Thyroid gland (tissue), 4 donors: Measurements from ENCODE around the gene TRAM2. TPM values are rescaled to one million over a fixed set of nuclear protein-coding genes. Genes with fewer than 3 reads are reported as not detected.
A peak's percentile ranks its signal among the peaks of the same experiment; 100 is the strongest.

Source experiments
- DNase-seq, 2 donors: peaks; one replicate each; pipeline ENCODE4 v3.0.0-alpha.2; 2019
- H3K27ac ChIP-seq, 3 donors: fragments of 200-600 bp; sonication (generic); 1 replicate in 2 of 3; 2 replicates in 1 of 3; pipeline ENCODE4 v1.5.1; 2016 to 2019; ENCODE audit warnings: mild to moderate bottlenecking in 1 of 3, moderate library complexity in 1 of 3
- H3K27me3 ChIP-seq: fragments of 200-600 bp; sonication (generic); one replicate; pipeline ENCODE4 v1.5.1; 2019
- H3K36me3 ChIP-seq, 2 donors: fragments of 200-600 bp; sonication (generic); one replicate each; pipeline ENCODE4 v1.5.1; 2016 to 2019
- H3K4me1 ChIP-seq, 2 donors: fragments of 200-600 bp; sonication (generic); one replicate each; pipeline ENCODE4 v1.5.1; 2017 to 2019
- H3K4me3 ChIP-seq, 3 donors: fragments of 200-600 bp; sonication (generic); replicated peaks in 1 of 3; 1 replicate in 2 of 3; 2 replicates in 1 of 3; pipeline ENCODE4 v1.5.1; 2016; ENCODE audit warnings: mild to moderate bottlenecking in 1 of 3
- H3K9me3 ChIP-seq: fragments of 200-600 bp; sonication (generic); one replicate; pipeline ENCODE4 v1.5.1; 2017
- CTCF ChIP-seq, 6 experiments: fragments of 200-600 bp in 3 of 6; fragments of 450-650 bp in 3 of 6; sonication (generic) in 3 of 6; IDR thresholded peaks; one replicate each; pipeline ENCODE4 v1.5.1; 2016 to 2019; ENCODE audit warnings: antibody characterized with exemption in 6 of 6, mild to moderate bottlenecking in 2 of 6, inconsistent platforms in 1 of 6, moderate library complexity in 1 of 6
- POLR2A ChIP-seq, 2 donors: fragments of 450-650 bp; IDR thresholded peaks; one replicate each; pipeline ENCODE4 v1.6.1; 2017; ENCODE audit warnings: antibody characterized with exemption in 2 of 2, mild to moderate bottlenecking in 2 of 2, moderate library complexity in 1 of 2
- WGBS, 2 donors: methylation state at CpG; one replicate each; pipeline ENCODE4 v1.1.5; 2017; 5-methylcytosine and 5-hydroxymethylcytosine counted together
- intact Hi-C: fragments of 100-400 bp; cut with DNase I; formaldehyde crosslinking; loops from one replicate; pipeline ENCODE4 v1.15.1; 2023
- total RNA-seq, 4 donors: library from RNA; depleted of rRNA; stranded (reverse); fragments of >200 nt; gene quantifications; one replicate each; pipeline ENCODE4 v1.2.3, GENCODE V29; 2016

Gene TRAM2
- total RNA-seq, 4 donors from 2014 or later = 16.5 to 21.8 (median 19.7) TPM

- Histone ChIP-seq H3K9me3 (no peaks in the 10 kb centered on the region), H3K4me3 (no peak overlapping the region), H3K36me3 (no peaks in the 10 kb centered on the region), H3K4me1 (peaks cover 23 to 46% of the 10 kb centered on the region in 2 donors), H3K27me3 (no peaks in the 10 kb centered on the region), H3K27ac (no peak overlapping the region)
- no peak for DNase-seq
- whole genome bisulfite sequencing, 2 donors = 88 to 98% methylated on average over 2 of the region's 2 CpGs
- intact Hi-C loops = loop anchor here (5.0 kb wide), 1 partner anchor 63 kb away; no protein-coding TSS in a partner anchor
- TF ChIP-seq CTCF (IDR thresholded peaks at IDR 0.05) (no peak), POLR2A (IDR thresholded peaks at IDR 0.05) (no peak)
Measured at GRCh38 chr6:52598824-52599190, 21.9 kb upstream of the TRAM2 start.

DNA sequence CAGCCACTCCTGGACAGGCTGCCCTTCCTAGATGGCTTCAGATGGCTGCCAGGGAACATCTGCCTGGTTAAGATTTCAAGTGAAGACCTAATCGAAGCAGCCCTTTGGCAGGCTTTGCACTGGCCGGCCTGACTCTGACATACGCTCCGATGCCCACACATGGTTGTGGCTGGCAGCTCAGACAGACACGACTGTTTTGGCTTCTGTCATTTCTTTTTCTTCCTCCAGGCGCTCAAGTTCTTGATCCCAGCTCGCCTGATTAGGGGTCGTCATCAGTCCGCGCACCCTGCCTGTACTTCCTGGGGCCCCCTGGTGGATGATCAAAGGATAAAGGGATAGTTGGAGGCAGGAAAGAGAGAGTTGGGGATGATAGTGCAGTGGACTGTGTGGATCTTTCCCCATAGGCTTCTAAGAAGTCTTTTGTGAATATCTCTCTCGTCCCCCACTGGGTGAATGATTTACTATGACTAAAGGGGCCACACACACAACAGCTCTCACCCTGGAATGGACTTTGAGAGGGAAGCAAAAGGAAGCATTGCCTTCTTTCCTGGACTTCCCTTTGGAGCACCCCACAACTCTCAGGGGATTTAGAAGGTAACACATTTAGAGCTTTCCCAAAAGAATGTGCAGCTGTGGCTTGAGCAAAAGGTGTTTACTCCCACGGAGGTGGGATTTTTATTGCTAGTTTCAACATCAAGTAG is 21.4 kb upstream of the TRAM2 start:
- intact Hi-C loops = loop anchor here (5.0 kb wide), 1 partner anchor 64 kb away; no protein-coding TSS in a partner anchor
- H3K4me1 ChIP-seq = peaks cover 23 to 46% of the 10 kb centered on the region in 2 donors
- WGBS, 2 donors = 15 to 18% methylated on average over 12 of the region's 12 CpGs

DNA sequence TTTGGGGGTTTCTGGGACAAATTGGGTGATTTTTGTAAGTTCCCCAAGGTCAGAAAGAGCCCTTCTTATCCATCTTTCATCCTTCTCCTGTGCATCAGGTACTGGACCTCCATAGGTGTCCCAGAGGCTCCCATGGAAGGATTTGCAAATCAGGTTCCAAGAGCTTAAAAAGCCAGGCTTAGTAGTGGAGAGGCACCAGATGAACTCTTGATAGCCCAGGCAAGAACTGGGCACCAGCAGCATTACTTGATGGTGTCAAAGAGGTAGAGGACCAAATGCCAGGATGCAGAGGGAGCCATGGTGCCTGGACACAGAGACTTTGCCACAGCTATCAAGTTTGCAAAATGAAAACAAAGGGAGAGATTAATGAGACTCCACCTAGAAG is 20.9 kb upstream of the TRAM2 start:
- Histone ChIP-seq H3K27ac (peak overlapping the region in 1 of 3 donors; percentile 51), H3K4me1 (peaks cover 23 to 46% of the 10 kb centered on the region in 2 donors), H3K4me3 (no peak overlapping the region), H3K27me3 (no peaks in the 10 kb centered on the region), H3K36me3 (no peaks in the 10 kb centered on the region), H3K9me3 (no peaks in the 10 kb centered on the region)
- no peak for DNase-seq
- intact Hi-C loops = loop anchor here (5.0 kb wide), 1 partner anchor 65 kb away; no protein-coding TSS in a partner anchor
- no peak for TF ChIP-seq POLR2A (IDR thresholded peaks at IDR 0.05)
- no peak for TF ChIP-seq CTCF (IDR thresholded peaks at IDR 0.05)

More for the DNA sequence above, 21.4 kb upstream of the TRAM2 start:
- H3K9me3 ChIP-seq = no peaks in the 10 kb centered on the region
- H3K36me3 ChIP-seq = no peaks in the 10 kb centered on the region
- H3K4me3 ChIP-seq = no peak overlapping the region
- TF ChIP-seq CTCF (IDR thresholded peaks at IDR 0.05) (peak in 5 of 6 experiments; percentile 36 to 69 (median 59)), POLR2A (IDR thresholded peaks at IDR 0.05) (no peak)
- peak; percentile 58 to 64 for DNase-seq
- no peaks in the 10 kb centered on the region for H3K27me3 ChIP-seq
- H3K27ac ChIP-seq = peak overlapping the region in 1 of 3 donors; percentile 51

- no peaks in the 10 kb centered on the region for H3K9me3 ChIP-seq
- no peak for TF ChIP-seq POLR2A (IDR thresholded peaks at IDR 0.05)
- no peak for TF ChIP-seq CTCF (IDR thresholded peaks at IDR 0.05)
- DNase-seq = no peak
- H3K36me3 ChIP-seq = no peaks in the 10 kb centered on the region
- H3K27me3 ChIP-seq = no peaks in the 10 kb centered on the region
- 70 to 74% methylated on average over 2 of the region's 2 CpGs for WGBS, 2 donors
- H3K4me3 ChIP-seq = no peak overlapping the region
- intact Hi-C loops = loop anchor here (5.0 kb wide), 1 partner anchor 66 kb away; no protein-coding TSS in a partner anchor
- peak overlapping the region in 2 of 3 donors; percentile 64 to 68 for H3K27ac ChIP-seq
- H3K4me1 ChIP-seq = peaks cover 30 to 55% of the 10 kb centered on the region in 2 donors
Measured at GRCh38 chr6:52596371-52597028, 19.6 kb upstream of the TRAM2 start.

DNA sequence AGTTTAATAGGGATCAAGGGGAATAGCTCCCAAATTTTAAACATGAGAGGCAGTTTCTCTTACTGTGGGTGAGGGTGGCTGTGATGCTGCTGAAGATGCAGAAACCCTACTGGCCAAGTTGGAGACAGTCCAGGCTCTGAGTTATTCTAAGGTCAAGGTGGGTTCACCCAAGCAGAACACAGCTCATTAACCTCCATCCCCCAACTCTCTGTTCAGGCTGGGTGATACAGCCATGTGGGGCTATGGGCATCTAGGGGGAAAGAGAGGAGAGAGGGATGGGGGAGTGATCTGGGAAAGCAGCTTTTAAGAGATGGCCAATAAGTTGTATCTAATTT is 18.9 kb upstream of the TRAM2 start:
- TF ChIP-seq POLR2A (IDR thresholded peaks at IDR 0.05) (no peak), CTCF (IDR thresholded peaks at IDR 0.05) (no peak)
- H3K27ac ChIP-seq = peak overlapping the region; percentile 44 to 68 (median 64)
- no peaks in the 10 kb centered on the region for H3K36me3 ChIP-seq
- intact Hi-C loops = loop anchor here (5.0 kb wide), 1 partner anchor 67 kb away; no protein-coding TSS in a partner anchor
- no peaks in the 10 kb centered on the region for H3K9me3 ChIP-seq
- peak; percentile 70 to 71 for DNase-seq
- no peaks in the 10 kb centered on the region for H3K27me3 ChIP-seq
- H3K4me1 ChIP-seq = peaks cover 32 to 63% of the 10 kb centered on the region in 2 donors
- no peak overlapping the region for H3K4me3 ChIP-seq
